ENCODE results near the gene HCRTR1. TPM values are rescaled to one million over a fixed set of nuclear protein-coding genes. Genes with fewer than 3 reads are reported as not detected.

The HCRTR1 gene
- total and polyA plus RNA-seq, 2 of the 8 experiments (the other 6 are each of a cell fraction or from before 2014, with no cell fraction given): 0.35 to 0.39 TPM

DNA sequence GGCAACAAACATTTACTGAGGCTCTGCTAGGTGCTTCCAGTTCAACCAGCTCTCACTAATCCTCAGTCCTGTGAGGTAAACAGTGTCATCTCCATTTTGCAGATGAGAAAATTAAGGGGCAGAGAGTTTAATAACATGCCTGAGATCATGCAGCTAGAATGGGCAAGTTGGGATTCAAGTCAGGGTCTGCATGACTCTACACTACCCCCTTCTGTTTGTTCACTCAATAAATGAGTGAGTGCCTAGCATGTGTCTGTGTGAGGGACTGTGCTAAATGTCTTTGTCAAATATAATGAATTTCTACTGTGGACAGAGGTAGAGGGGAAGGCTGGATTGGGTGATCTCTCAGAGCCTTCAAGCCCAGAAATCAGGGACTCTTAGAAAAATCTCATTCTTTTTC lies 22.7 kb downstream of the HCRTR1 start (continued):
- TF ChIP-seq, protein P1, sequence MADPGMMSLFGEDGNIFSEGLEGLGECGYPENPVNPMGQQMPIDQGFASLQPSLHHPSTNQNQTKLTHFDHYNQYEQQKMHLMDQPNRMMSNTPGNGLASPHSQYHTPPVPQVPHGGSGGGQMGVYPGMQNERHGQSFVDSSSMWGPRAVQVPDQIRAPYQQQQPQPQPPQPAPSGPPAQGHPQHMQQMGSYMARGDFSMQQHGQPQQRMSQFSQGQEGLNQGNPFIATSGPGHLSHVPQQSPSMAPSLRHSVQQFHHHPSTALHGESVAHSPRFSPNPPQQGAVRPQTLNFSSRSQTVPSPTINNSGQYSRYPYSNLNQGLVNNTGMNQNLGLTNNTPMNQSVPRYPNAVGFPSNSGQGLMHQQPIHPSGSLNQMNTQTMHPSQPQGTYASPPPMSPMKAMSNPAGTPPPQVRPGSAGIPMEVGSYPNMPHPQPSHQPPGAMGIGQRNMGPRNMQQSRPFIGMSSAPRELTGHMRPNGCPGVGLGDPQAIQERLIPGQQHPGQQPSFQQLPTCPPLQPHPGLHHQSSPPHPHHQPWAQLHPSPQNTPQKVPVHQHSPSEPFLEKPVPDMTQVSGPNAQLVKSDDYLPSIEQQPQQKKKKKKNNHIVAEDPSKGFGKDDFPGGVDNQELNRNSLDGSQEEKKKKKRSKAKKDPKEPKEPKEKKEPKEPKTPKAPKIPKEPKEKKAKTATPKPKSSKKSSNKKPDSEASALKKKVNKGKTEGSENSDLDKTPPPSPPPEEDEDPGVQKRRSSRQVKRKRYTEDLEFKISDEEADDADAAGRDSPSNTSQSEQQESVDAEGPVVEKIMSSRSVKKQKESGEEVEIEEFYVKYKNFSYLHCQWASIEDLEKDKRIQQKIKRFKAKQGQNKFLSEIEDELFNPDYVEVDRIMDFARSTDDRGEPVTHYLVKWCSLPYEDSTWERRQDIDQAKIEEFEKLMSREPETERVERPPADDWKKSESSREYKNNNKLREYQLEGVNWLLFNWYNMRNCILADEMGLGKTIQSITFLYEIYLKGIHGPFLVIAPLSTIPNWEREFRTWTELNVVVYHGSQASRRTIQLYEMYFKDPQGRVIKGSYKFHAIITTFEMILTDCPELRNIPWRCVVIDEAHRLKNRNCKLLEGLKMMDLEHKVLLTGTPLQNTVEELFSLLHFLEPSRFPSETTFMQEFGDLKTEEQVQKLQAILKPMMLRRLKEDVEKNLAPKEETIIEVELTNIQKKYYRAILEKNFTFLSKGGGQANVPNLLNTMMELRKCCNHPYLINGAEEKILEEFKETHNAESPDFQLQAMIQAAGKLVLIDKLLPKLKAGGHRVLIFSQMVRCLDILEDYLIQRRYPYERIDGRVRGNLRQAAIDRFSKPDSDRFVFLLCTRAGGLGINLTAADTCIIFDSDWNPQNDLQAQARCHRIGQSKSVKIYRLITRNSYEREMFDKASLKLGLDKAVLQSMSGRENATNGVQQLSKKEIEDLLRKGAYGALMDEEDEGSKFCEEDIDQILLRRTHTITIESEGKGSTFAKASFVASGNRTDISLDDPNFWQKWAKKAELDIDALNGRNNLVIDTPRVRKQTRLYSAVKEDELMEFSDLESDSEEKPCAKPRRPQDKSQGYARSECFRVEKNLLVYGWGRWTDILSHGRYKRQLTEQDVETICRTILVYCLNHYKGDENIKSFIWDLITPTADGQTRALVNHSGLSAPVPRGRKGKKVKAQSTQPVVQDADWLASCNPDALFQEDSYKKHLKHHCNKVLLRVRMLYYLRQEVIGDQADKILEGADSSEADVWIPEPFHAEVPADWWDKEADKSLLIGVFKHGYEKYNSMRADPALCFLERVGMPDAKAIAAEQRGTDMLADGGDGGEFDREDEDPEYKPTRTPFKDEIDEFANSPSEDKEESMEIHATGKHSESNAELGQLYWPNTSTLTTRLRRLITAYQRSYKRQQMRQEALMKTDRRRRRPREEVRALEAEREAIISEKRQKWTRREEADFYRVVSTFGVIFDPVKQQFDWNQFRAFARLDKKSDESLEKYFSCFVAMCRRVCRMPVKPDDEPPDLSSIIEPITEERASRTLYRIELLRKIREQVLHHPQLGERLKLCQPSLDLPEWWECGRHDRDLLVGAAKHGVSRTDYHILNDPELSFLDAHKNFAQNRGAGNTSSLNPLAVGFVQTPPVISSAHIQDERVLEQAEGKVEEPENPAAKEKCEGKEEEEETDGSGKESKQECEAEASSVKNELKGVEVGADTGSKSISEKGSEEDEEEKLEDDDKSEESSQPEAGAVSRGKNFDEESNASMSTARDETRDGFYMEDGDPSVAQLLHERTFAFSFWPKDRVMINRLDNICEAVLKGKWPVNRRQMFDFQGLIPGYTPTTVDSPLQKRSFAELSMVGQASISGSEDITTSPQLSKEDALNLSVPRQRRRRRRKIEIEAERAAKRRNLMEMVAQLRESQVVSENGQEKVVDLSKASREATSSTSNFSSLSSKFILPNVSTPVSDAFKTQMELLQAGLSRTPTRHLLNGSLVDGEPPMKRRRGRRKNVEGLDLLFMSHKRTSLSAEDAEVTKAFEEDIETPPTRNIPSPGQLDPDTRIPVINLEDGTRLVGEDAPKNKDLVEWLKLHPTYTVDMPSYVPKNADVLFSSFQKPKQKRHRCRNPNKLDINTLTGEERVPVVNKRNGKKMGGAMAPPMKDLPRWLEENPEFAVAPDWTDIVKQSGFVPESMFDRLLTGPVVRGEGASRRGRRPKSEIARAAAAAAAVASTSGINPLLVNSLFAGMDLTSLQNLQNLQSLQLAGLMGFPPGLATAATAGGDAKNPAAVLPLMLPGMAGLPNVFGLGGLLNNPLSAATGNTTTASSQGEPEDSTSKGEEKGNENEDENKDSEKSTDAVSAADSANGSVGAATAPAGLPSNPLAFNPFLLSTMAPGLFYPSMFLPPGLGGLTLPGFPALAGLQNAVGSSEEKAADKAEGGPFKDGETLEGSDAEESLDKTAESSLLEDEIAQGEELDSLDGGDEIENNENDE (IDR thresholded peaks at IDR 0.05; ENCODE audit: insufficient replicate concordance, low read length): no peak
- 0 out of 3 replicates have a peak, but pooled peaks of 1 of the 2 experiments have one; percentile 29 for TF ChIP-seq POLR2A (IDR thresholded peaks at IDR 0.05; ENCODE audit: control extremely low read depth in 1 of 2, low read depth in 2 of 2, low read length in 2 of 2)
- TF ChIP-seq CEBPB (IDR thresholded peaks at IDR 0.05; ENCODE audit: low read depth, low read length): no peak
- no peak for TF ChIP-seq SIX5 (IDR thresholded peaks at IDR 0.05; ENCODE audit: low read depth, low read length)
